Stimulated activated CD4-positive, alpha-beta T cell treated with anti-CD3 and anti-CD28 coated beads, TNF-alpha, amount 100 ng/mL, for 24 hours (primary cell): Measurements from ENCODE around the gene NFATC3.

Experiments
- DNase-seq, 3 experiments: peaks; one replicate each; pipeline ENCODE4 v3.0.0-alpha.2; 2020; ENCODE audit warnings: low read depth in 3 of 3

NFATC3 gene

DNA sequence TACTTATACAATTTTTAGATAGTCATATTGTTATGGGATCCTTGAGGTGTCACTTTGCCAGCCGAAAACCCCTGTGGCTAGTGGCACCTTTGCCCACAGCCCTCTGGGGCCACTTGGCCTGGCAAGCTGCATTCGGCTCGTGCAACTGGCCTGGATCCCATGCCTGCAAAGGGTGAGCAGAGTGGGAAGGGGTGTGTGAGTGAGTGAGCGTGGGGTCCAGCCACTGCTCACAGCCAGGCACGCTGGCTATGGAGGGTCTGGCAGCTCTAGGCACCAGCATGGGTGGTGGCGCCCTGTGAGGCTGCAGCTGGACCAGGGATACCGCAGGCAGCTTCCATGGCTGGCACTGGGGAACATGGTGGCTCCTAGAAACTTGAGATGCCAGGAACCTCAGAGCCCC is 101.7 kb downstream of the NFATC3 start:
- no peak for DNase-seq

DNA sequence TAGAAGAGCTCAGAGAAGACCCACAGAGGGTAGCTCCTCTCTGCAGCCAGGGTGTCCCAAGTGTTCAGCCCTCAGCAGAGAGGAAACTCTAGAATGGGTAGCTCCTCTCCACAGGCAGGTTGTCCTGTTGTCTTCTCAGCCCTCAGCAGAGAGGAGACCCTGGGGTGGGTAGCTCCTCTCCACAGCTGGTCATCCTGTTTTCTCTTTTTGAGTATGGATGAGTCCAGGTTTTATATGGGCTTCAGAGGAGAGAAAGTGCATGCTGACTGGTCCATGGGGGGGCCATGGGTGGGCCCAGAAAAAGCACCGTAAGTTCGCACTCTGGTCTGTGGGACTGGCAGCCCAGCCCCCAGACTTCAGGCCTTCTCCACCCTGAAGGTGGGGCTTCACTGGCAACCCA is 102.3 kb downstream of the NFATC3 start:
- no peak for DNase-seq

DNA sequence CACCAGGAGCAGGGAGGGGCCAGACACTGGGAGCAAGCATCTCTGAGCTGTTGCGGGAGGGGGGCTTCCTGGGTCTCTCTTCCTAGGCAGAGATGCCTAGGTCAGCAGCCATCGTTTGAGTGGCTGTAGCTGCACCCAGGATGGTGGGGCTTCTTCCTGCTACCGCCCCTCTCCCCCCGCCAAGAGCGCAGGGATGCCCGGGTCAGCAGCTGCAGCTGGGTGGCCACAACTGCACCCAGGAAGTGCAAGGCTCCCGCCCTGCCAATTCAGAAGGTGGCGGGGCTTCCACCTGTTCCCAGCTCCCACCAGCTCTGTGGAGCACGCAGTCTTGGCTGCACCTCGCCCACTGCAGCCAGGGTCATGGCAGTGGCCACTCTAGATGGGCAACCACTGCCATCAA is 103.0 kb downstream of the NFATC3 start:
- no peak for DNase-seq

DNA sequence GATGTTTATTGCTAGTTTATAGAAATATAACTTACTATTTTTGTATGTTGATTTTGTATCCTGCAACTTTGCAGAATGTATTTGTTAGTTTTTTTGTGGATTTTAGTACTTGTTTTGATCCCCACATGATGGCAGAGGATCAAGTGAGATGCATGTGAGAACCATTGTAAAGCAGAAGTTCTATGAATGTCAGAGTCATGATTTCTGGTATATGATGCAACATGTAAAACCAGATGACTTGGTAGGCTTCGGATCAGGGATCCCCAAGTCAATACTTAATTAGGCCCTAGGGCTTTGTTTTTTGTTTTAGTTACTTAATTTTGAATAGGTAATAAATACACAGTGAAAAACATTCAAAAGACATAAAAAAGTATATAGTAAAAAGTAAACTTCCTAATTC is 104.9 kb downstream of the NFATC3 start:
- no peak for DNase-seq

DNA sequence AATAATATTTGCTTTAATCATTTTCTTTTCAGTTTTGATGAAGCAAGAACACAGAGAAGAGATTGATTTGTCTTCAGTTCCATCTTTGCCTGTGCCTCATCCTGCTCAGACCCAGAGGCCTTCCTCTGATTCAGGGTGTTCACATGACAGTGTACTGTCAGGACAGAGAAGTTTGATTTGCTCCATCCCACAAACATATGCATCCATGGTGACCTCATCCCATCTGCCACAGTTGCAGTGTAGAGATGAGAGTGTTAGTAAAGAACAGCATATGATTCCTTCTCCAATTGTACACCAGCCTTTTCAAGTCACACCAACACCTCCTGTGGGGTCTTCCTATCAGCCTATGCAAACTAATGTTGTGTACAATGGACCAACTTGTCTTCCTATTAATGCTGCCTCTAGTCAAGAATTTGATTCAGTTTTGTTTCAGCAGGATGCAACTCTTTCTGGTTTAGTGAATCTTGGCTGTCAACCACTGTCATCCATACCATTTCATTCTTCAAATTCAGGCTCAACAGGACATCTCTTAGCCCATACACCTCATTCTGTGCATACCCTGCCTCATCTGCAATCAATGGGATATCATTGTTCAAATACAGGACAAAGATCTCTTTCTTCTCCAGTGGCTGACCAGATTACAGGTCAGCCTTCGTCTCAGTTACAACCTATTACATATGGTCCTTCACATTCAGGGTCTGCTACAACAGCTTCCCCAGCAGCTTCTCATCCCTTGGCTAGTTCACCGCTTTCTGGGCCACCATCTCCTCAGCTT is 105.8 kb downstream of the NFATC3 start:
- DNase-seq = no peak

DNA sequence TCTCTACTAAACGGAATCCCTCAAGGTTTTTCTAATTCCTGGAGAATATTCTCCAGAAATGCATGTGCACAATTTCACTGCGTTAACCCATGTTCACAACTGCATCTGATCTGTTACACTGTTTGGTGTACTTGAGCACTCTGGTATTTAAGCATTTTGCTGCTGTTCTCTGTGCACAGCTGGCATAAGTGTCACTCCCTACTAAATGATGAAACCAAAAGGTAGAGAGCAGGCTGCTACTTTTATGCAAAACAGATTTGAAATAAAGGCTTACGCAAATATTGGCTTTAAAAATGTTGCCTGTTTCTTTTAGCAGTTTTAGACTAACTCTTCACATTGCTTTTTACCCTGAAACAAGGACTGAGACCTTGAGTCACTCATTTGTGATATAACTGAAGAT is 109.1 kb downstream of the NFATC3 start:
- no peak for DNase-seq

DNA sequence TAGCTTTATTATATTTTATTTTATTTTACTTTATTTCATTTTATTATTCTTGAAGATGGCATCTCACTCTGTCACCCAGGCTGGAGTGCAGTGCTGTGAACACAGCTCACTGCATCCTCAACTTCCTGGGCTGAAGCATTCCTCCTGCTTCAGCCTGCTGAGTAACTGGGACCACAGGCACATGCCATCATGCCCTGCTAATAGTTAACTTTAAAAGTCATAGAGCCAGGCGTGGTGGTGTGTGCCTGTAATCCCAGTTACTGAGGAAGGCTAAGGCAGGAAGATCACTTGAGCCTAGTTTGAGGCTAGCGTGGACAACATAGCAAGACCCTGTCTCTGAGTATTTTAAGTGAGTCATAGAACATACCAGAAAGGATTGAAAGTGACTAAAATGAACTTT is 112.1 kb downstream of the NFATC3 start:
- no peak for DNase-seq

DNA sequence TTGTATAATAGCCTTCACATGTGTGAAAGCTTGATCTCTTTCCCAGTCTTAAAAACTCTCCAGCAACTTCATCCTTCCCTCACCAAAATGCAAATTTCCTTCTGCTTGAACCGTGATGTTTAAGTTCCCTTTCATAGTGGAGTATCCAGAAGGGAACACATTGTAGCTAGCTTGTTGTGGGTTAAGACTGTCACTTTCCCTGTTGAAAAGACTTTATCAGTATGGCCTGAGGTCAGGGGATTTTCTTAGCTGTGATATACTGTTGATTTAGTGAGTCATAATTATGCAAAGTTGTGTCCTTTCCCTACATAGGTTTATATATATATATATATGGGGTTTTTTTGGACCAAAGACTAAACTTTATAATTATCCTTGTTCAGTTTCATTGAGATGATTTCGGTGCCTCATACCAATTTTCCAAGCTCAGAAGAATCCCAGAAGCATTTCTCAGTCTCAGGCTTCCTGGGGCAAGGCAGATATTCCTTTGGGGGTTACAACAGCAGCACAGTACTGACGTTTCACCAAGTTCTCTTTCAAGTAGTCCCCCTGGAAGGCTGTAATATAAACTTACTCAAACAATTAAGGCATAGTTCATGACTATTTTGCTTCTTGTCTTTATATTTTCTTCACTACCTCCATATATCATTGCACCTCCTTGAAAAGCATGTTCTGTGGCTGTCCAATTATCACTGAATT is 115.1 kb downstream of the NFATC3 start:
- no peak for DNase-seq

DNA sequence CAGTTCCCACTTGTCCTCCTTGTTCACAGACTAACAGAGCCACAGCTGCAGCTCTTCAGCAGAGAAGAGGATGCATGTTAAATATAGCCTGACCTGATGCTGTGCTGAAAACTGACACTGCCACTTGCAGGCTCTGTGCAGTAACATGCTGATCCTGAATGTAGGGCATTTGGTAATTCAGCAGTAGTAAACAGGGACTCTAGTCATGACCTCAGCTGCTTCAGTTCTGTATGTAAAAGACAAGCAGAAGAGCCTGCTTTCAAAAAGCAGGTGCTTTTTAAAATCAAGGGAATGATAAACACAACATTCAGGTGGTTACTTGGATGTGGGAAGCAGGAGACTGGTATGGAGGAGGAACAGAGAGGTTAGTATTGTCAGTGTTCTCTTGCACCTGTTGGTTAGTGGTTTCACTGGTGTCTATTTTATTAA is 116.9 kb downstream of the NFATC3 start:
- DNase-seq = no peak

DNA sequence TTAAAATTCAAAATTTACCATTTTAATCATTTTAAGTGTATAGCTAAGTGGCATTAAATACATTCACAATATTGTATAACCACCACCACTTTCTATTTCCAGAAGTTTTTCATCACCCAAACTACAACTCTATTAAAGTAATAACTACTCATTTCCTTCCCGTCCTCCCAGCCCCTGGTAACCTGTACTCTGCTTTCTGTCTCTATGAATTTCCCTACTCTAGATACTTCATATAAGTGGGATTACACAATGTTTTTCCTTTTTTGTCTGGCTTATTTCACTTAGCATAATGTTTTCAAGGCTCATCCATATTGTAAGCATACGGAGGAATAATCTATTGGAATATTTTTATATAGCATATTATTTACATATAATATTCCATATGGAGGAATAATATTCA is 121.1 kb downstream of the NFATC3 start:
- no peak for DNase-seq

DNA sequence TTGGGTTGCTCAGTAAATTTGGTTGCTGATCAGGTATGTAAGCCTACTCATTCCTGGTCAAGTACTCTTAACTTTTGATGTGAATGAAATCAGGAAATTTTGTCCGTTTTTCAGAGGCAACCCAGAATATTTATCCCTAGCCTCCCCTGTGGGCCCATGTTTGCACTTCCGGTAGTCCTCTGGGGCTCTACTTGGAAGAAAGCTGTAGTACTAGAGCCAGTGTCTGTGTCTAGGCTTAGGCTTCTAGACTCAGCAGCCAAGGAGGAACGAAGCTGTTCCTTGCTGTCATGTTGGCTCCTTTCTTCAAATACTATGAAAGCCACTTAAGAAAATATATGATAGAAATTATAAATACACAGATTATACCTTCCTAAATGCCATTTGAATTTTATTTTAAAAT is 129.6 kb downstream of the NFATC3 start:
- no peak for DNase-seq

DNA sequence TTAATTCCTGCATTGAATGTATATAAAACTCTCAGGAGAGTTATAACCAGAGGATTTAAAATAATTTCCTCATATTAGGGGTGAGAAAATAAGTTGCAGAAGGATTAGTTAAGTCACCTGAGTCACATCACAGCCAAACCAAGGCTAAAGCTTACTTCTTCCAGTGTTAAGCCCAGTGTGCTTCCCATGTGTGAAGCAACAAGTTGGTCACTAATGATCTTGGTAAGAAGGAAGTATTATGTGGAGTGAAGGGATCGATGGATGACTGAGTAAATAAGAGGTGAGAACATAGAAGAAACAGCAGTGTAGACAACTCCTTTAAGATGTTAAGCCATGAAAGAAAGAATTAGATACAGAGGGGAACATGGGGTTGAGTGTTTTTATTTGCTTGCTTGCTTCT is 130.1 kb downstream of the NFATC3 start:
- no peak for DNase-seq

DNA sequence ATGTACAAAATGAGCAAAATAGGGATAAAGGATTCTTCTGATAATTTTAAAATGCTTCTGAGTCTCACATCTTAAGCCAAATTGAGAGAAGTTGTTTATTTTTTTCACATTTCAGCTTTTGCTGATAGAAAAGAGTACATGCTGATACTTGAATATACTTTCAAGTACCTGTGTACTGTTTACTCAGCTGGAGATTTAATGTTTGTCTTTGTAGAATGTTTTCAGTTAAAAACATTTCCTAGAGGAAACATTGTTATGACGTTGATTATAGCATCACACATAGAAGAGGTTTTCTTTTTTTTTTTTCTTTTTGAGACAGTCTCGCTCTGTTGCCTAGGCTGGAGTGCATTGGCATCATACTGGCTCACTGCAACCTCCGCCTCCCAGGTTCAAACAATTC is 131.1 kb downstream of the NFATC3 start:
- no peak for DNase-seq

DNA sequence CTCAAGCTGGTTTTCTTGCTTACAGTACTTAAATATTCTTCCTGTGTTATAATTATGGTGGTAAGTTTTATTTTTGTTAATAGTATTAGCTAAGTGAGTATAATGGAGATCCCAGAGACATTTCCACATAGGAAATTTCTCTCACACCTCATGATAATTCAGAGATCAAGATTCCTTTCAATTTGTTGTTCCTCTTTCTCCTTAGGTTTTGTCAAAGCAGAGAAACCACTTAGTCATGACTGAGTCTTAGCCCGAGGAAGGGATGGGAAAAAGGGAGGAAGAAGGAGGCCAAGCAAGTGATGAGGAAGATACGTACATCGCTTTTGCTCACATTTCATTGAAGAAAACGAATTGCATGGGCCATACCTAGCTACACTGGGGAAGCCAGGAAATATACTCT is 132.3 kb downstream of the NFATC3 start:
- DNase-seq = no peak

DNA sequence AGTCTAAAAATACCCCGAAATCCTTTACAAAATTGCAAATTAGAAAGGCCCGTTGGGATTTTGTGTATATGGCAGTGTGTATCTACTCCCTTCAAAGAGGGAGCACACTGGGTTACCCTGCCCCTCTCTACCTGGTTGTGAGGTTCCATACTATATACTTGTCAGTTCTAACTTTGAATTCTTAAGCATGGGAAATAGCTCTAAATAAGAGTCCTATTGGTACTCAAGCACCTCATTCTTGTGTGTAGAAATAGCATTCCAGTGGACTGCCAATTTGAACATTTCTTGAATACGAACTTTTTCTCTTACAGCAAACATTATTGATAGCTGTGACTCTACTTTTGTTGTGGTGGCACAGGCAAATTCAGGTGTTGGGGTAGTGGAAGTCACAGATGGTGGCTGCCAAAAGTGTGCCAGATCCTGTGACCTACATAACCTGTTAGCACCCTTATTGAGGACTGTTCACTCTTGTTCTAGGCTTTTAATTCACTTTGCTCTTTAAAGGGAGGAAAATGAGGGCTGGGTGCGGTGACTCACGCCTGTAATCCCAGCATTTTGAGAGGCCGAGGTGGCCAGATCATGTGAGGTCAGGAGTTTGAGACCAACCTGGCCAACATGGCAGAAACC is 134.7 kb downstream of the NFATC3 start:
- no peak for DNase-seq

DNA sequence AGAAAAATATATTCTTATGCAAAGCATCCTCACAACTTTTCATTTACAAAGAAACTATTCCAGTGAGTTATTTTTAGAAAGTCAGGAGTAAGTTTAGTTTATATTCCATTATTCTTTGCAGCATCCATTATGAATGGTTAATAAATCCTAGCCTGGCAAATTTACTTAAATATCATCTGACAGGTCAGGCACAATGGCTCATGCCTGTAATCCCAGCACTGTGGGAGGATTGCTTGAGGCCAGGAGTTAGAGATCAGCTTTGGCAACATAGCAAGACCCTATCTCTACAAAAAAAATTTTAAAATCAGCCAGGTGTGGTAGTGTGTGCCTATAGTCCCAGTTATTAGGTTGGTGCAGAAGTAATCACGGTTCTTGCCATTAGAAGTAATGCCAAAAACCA is 137.9 kb downstream of the NFATC3 start:
- no peak for DNase-seq

DNA sequence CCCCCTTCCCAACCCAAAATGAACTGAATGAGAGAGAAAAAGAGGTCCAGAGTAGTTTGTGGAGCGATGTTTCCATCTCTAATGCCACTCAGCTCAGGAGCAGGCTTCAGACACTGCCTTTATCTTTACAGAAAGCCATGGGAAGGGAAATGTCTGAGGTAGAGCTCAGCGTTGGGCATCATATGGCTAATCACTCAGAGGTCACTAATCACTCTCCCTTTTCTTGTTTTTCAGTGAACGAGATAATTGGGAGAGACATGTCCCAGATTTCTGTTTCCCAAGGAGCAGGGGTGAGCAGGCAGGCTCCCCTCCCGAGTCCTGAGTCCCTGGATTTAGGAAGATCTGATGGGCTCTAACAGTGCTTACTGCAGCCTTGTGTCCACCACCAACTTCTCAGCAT is 140.9 kb downstream of the NFATC3 start:
- DNase-seq = no peak

DNA sequence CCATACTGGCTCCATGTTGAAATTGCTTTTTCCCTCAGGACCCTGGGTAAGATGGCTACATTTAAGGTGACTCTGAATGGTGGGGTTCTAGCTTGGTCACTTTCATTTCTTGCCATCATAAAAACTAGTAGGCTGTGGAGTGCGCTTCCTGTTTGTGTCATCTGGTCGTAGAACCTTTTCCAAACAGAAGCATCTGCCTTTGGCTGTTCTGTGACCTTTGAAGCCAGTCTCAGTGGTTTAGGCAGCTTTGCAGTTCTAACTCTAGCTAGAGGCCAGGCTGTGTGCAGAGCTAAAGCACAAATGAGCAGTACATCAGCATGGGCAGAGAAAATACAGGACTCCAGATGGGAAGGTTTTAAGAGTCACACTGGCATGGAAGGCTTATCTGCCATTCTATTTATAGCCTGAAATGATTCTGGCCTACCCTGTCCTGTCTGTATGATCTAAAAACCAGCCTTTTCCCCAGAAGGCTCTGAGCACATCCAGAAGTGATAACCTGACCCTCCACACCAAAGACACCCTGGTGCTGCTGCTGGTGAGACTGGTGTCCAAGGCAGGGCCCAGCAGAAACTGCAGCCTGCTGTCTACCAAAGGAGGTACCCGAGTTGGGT is 142.1 kb downstream of the NFATC3 start:
- DNase-seq = no peak

DNA sequence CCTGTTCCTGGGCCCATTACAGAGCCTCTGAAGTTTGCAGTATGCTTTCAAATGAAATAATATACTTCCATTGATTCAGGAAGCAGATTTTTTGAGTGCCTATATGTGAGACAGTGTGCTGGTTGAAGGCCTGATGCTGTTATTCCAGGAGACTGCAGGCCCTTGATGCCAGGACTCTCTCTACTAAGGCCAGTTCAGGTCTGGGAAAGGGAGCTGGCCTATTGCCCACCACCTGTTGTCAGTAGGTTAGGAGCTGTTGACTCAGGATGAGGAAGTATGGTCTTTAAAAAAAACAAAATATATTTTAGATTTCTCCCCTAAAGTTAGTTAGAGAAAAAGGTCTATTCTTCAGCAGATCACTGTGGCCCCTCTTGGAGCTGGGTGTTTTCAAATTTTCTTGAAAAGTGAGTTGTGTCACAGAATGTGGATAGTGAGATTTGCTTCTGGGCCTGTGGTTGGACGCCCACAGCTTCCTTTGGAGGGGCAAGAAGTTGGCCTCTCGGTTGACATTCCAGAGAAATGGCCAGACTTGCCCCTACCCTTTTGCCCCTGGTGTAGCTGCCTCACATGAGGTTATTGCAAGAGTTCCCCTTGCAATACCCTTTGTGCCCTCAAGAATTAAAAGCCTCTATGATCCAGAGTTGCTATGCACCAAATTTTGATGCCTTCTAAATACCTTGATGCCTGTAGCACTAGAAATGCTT is 142.8 kb downstream of the NFATC3 start:
- DNase-seq = no peak

DNA sequence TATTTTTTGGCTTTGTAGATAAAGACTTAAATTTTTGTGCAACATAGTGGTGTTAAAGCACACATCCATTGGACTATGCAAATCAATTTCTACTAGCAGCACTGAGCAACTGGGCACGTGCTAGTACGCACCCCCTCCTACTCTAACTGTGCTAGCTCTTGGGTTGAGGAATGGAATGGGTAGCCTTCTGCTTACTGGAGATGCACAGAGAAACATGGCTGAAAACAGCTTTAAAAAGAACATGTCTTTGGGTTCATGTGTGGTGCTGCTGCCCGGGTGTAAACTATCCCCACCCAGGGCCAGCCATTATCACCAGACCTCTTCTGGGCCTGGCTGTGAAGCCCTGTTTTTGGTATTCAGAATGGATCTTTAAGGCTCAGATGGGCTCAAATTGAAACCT is 143.5 kb downstream of the NFATC3 start:
- no peak for DNase-seq

DNA sequence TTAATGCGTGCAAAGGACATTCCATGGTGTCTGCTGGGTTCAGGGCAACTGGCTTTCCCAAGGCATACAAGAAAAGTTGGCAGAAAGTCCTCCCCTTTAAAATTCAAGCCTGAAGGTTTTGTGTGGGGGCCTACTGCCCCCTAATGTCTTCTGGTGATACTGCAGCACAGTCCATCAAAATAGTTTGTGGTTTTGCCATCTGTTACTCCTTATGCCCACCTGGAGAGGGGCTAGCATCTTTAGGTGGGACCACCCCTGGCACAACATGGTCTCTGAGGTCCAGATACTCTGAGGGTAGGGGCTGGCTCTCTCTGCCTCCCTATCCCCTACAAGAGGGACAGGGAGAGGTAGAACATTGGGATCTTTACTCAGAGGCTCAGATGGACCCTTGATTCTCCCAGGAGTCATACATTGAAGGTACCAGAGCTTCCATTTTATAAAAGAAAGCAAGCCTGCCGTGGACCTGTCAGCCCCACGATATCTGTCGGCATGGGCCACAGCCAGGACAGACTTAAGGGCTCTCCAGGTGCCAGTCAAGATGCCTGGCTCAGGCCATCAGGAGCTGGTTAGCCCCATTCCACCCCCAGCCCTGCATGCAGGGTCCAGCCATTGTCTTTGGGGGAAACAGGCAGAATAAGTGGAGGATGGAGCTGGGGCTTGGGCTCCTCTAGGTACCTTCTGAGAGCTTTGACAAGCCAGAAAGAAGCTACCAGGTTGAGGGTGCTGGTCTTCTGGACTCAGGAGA is 144.4 kb downstream of the NFATC3 start:
- no peak for DNase-seq
